RWPE2 (cell line): ENCODE results near the gene FAM171A2.

ENCODE experiments used
- ATAC-seq: fragments of 200-7000 bp; cut with Tn5 transposase; 3 replicates; pipeline ENCODE4 v1.9.1; 2021; ENCODE audit warnings: low read depth
- DNase-seq: peaks from one replicate; pipeline ENCODE4 v3.0.0-alpha.2; 2020; ENCODE audit warnings: low spot score
- H3K27ac ChIP-seq: fragments of 450-650 bp; 2 replicates; pipeline ENCODE4 v1.5.1; 2017; ENCODE audit warnings: mild to moderate bottlenecking; ENCODE audit not compliant: poor library complexity, severe bottlenecking
- H3K27me3 ChIP-seq: fragments of 250-450 bp; sonication (Bioruptor Pico); 2 replicates; pipeline ENCODE4 v1.5.1; 2021; ENCODE audit warnings: mild to moderate bottlenecking, moderate library complexity; ENCODE audit not compliant: insufficient read depth, poor library complexity, severe bottlenecking
- H3K36me3 ChIP-seq: fragments of 250-450 bp; sonication (Bioruptor Pico); 2 replicates; pipeline ENCODE4 v1.5.1; 2020; ENCODE audit warnings: low read depth, mild to moderate bottlenecking, moderate library complexity
- H3K4me1 ChIP-seq: fragments of 250-450 bp; sonication (Bioruptor Pico); 2 replicates; pipeline ENCODE4 v1.5.1; 2021; ENCODE audit warnings: mild to moderate bottlenecking, moderate library complexity; ENCODE audit not compliant: insufficient read depth, poor library complexity, severe bottlenecking
- H3K4me3 ChIP-seq: fragments of 250-450 bp; sonication (Bioruptor Pico); 2 replicates; pipeline ENCODE4 v1.5.1; 2021; ENCODE audit warnings: mild to moderate bottlenecking, moderate library complexity; ENCODE audit not compliant: severe bottlenecking
- H3K9me3 ChIP-seq: fragments of 250-450 bp; sonication (Bioruptor Pico); 2 replicates; pipeline ENCODE4 v1.5.1; 2021; ENCODE audit warnings: mild to moderate bottlenecking, moderate library complexity; ENCODE audit not compliant: severe bottlenecking
- TF ChIP-seq, protein P1 (sequence below): fragments of 450-650 bp; IDR thresholded peaks from one replicate; pipeline ENCODE4 v1.5.1; 2017; ENCODE audit warnings: mild to moderate bottlenecking, moderate library complexity; ENCODE audit not compliant: poor library complexity, severe bottlenecking

FAM171A2 gene

DNA sequence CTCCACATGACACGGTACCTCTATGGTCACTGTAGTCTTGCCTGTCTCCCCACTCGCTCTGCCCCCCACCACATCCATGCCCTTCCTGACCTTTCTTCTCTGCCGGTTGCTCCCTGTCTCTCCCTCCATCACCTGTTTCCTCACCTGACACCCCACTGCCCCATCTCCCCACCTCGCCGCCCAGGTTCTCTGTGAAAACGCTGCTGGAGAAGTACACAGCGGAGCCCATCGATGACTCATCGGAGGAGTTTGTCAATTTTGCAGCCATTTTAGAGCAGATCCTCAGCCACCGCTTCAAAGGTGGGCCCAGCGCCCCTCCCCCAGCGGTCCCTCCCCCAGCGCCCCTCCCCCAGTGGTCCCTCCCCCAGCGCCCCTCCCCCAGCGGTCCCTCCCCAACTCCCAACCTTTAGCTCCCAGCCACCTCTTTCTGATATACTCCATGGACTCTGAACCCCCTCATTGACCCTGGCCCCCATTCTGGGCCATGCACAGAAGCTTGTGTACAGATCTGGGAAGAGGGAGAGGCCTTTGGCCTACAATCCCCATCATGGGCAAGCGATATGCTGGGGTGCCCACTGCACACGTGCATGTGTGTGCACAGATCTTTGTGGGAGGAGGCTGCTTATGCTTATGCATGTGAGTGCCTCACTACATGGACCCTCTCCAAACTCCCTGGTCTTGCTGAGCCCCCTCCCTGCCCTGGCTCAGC lies 51.1 kb downstream of the FAM171A2 start:
- H3K36me3 ChIP-seq, result no peaks in the 10 kb centered on the region
- DNase-seq, result no peak
- H3K9me3 ChIP-seq, result no peaks in the 10 kb centered on the region
- no peak overlapping the region for H3K27ac ChIP-seq
- H3K4me1 ChIP-seq, result peaks cover 7% of the 10 kb centered on the region
- no peak for ATAC-seq
- TF ChIP-seq, protein P1, sequence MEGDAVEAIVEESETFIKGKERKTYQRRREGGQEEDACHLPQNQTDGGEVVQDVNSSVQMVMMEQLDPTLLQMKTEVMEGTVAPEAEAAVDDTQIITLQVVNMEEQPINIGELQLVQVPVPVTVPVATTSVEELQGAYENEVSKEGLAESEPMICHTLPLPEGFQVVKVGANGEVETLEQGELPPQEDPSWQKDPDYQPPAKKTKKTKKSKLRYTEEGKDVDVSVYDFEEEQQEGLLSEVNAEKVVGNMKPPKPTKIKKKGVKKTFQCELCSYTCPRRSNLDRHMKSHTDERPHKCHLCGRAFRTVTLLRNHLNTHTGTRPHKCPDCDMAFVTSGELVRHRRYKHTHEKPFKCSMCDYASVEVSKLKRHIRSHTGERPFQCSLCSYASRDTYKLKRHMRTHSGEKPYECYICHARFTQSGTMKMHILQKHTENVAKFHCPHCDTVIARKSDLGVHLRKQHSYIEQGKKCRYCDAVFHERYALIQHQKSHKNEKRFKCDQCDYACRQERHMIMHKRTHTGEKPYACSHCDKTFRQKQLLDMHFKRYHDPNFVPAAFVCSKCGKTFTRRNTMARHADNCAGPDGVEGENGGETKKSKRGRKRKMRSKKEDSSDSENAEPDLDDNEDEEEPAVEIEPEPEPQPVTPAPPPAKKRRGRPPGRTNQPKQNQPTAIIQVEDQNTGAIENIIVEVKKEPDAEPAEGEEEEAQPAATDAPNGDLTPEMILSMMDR, result no peak
- peaks cover 5% of the 10 kb centered on the region for H3K27me3 ChIP-seq
- H3K4me3 ChIP-seq, result no peak overlapping the region

DNA sequence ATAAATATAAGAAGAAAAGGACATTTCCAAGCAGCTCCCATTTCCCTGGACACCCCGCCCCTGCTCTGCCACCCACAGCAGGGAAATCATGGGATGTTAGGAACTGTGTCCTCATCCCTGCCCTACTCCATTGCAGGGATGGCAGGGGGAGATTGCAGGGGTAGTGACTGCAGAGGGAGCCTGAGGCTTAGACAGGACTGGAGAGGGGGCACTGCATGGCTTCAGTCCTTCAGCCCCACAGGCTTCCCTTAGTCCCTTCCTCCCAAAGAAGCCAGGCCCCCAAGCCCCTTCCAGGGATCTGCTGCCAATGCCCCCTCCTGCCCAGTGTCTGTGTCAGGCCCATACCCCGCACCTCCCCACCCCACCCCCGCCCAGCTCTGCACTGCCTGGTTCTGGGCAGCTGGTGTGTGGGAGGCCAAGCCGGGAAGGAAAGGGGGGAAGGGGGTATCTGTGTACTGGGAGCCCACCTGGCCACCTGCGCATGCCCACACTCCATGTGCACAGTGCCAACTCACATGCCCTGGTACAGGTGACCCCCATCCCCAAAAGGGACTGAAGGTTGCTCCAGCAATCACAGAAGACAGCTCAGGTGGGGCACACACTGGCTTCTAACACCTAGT lies 52.0 kb downstream of the FAM171A2 start:
- H3K4me1 ChIP-seq, result peaks cover 7% of the 10 kb centered on the region
- no peaks in the 10 kb centered on the region for H3K36me3 ChIP-seq
- H3K27ac ChIP-seq, result no peak overlapping the region
- ATAC-seq (no peak), DNase-seq (no peak)
- TF ChIP-seq, protein P1, result no peak
- no peaks in the 10 kb centered on the region for H3K9me3 ChIP-seq
- no peak overlapping the region for H3K4me3 ChIP-seq
- H3K27me3 ChIP-seq, result peaks cover 5% of the 10 kb centered on the region

DNA sequence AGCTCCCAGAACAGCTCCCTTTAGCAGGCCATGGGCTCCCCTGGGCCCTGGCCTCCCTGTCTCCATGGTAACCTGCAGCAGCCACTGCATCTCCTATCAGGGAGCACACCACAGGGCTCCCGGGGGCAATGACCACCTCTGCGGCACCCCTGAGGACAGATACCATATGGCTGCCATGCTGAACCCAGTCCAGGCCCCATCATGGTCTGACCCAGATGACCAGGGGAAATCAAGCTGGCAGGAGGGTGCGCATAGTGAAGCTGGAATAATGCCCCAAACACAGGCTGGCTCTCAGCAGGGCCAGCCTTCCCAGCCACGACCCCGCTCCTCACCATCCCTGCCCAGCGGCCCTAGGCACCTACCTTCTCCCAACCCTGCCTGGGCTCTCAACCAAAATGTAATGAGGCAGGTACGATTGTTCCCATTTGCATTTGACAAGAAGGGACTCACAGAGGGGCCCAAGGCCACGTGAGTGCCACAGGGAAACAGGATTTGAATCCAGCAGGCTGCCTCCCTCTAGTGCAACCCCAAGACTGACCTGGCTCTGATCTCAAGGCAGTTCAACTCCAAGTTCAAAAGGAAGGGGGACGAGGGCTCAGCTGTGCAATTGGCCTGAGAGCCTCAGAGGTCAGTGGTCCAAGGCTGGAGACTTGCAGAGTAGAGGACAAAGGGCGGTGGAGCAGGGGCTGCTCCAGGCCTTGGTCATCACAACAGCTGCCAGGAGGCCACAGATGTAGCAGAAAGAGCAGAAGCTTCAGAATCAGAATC lies 52.9 kb downstream of the FAM171A2 start:
- ATAC-seq (no peak), DNase-seq (no peak)
- H3K27me3 ChIP-seq, result no peaks in the 10 kb centered on the region

DNA sequence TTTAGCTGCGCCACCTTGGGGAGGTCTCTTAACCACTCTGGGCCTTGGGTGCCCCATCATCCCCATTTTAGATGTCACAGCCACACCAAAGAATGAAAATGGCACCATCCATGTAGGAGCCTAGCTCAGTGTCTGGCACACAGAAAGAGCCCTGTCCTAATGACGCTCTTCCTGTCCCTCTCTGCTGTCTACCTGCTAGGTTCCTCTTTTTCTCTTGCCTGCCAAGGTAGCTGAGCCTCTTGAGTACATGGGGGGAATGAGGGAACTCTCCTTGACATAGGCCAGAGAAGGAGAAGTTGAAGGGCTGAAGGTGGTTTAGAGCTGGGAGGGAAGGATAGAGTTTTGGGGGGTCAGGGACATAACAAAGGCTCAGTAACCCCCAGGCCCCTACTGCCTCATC lies 53.5 kb downstream of the FAM171A2 start:
- TF ChIP-seq, protein P1, result no peak
- Histone ChIP-seq H3K36me3 (no peaks in the 10 kb centered on the region), H3K4me1 (peaks cover 7% of the 10 kb centered on the region), H3K9me3 (no peaks in the 10 kb centered on the region), H3K27ac (no peak overlapping the region), H3K4me3 (no peak overlapping the region), H3K27me3 (no peaks in the 10 kb centered on the region)
- ATAC-seq (no peak), DNase-seq (no peak)

More for the DNA sequence above, 52.9 kb downstream of the FAM171A2 start:
- H3K4me3 ChIP-seq, result no peak overlapping the region
- no peaks in the 10 kb centered on the region for H3K36me3 ChIP-seq
- no peak overlapping the region for H3K27ac ChIP-seq
- TF ChIP-seq, protein P1, result no peak
- peaks cover 7% of the 10 kb centered on the region for H3K4me1 ChIP-seq
- no peaks in the 10 kb centered on the region for H3K9me3 ChIP-seq
